Mucosa of descending colon (tissue), 3 donors: ENCODE measurements around the gene UBE2S. TPM values are rescaled to one million over a fixed set of nuclear protein-coding genes. Genes with fewer than 3 reads are reported as not detected.
"Not testable (repeated sequence)": the region's sequence is repeated elsewhere in the genome, so short reads cannot be mapped to it uniquely, and the experiment has no call there.

ENCODE experiments used
- ATAC-seq: fragments of 200-7000 bp; cut with Tn5 transposase; one replicate; pipeline ENCODE4 v1.9.1; 2020; ENCODE audit warnings: mild to moderate bottlenecking, moderate library complexity
- DNase-seq, 3 donors: peaks; one replicate each; pipeline ENCODE4 v3.0.0-alpha.2; 2020
- H3K36me3 ChIP-seq: fragments of 200-600 bp; one replicate; pipeline ENCODE4 v1.8.0; 2021; ENCODE audit warnings: low read depth, mild to moderate bottlenecking
- H3K4me1 ChIP-seq: fragments of 200-600 bp; one replicate; pipeline ENCODE4 v1.8.0; 2021; ENCODE audit warnings: low read depth, mild to moderate bottlenecking
- H3K4me3 ChIP-seq: fragments of 200-600 bp; one replicate; pipeline ENCODE4 v1.8.0; 2021; ENCODE audit warnings: mild to moderate bottlenecking
- H3K9me3 ChIP-seq: fragments of 200-600 bp; one replicate; pipeline ENCODE4 v1.8.0; 2021; ENCODE audit warnings: mild to moderate bottlenecking
- intact Hi-C, 2 donors: fragments of 100-400 bp; cut with DNase I in 1 of 2; cut with micrococcal nuclease in 1 of 2; formaldehyde crosslinking; loops; one replicate each; pipeline versions ENCODE4 v1.11.0 to v1.11.1; 2022; cut with DNase I, micrococcal nuclease
- total RNA-seq, 3 donors: library from RNA; stranded (reverse); fragmentation: NEBNext Ultra II Directional in 2 of 3; extraction: Animal tissue kit (Norgen Biotek cat#: 25700) in 2 of 3; gene quantifications; one replicate each; pipeline versions ENCODE4 v1.2.1 to v1.2.4, GENCODE V29; 2021 to 2023
- TF ChIP-seq, protein P1 (sequence below): fragments of 200-600 bp; IDR thresholded peaks from one replicate; pipeline ENCODE4 v1.8.0; 2022; ENCODE audit warnings: antibody characterized with exemption, mild to moderate bottlenecking
- donor health status: DM: no; HTN: no; CAD: no; lungs with moderate emphysema.
- donor health status: DM: no; HTN: no; CAD: no.
- donor health status: DM: no; HTN: yes; CAD: no.

The UBE2S gene
- total RNA-seq, 3 donors from 2014 or later: 14.0 to 41.6 (median 23.0) TPM

DNA sequence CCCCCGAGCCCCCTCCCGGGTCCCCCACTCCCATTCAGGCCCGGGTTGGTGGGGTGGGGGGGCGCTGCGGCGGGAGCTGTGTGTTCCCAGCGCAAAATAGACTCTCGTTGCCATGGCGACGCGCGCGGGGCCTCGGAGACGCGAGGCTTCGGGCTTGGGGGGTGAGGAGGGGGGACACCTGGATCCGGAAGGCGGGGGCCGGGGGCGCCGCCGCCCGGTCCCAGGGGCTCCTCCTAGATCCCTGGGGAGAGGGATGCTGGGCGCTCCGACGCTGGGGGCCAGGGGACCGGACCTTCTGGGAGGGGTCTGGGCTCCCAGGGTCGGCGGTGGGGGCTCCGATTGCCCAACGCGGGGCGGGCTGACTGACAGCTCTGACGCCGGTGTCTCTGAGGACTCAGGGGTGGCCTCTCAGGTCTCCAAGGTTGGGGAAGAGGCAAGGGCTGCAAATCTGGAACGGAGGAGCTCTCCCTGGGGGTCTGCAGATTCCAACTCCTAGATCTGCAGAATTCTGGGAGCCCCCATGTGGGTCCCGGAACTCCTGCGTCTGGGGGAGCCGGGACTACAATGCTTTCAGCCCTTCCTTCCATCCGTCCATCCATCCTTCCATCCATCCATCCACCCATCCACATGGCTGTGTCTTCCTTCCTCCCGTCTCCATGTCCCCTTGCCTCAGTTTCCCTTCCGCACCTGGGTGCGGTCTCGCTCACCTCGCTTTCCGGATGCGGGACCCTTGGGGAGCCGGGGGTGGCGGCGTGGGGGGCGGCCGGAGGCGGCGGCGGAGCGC is 44.6 kb upstream of the UBE2S start:
- Histone ChIP-seq H3K9me3 (no peaks in the 10 kb centered on the region), H3K4me1 (peaks cover 9% of the 10 kb centered on the region), H3K36me3 (no peaks in the 10 kb centered on the region), H3K4me3 (no peak overlapping the region)
- DNase-seq (no peak), ATAC-seq (no peak)
- TF ChIP-seq, protein P1, sequence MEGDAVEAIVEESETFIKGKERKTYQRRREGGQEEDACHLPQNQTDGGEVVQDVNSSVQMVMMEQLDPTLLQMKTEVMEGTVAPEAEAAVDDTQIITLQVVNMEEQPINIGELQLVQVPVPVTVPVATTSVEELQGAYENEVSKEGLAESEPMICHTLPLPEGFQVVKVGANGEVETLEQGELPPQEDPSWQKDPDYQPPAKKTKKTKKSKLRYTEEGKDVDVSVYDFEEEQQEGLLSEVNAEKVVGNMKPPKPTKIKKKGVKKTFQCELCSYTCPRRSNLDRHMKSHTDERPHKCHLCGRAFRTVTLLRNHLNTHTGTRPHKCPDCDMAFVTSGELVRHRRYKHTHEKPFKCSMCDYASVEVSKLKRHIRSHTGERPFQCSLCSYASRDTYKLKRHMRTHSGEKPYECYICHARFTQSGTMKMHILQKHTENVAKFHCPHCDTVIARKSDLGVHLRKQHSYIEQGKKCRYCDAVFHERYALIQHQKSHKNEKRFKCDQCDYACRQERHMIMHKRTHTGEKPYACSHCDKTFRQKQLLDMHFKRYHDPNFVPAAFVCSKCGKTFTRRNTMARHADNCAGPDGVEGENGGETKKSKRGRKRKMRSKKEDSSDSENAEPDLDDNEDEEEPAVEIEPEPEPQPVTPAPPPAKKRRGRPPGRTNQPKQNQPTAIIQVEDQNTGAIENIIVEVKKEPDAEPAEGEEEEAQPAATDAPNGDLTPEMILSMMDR: no peak
- intact Hi-C loops: no loop called here

DNA sequence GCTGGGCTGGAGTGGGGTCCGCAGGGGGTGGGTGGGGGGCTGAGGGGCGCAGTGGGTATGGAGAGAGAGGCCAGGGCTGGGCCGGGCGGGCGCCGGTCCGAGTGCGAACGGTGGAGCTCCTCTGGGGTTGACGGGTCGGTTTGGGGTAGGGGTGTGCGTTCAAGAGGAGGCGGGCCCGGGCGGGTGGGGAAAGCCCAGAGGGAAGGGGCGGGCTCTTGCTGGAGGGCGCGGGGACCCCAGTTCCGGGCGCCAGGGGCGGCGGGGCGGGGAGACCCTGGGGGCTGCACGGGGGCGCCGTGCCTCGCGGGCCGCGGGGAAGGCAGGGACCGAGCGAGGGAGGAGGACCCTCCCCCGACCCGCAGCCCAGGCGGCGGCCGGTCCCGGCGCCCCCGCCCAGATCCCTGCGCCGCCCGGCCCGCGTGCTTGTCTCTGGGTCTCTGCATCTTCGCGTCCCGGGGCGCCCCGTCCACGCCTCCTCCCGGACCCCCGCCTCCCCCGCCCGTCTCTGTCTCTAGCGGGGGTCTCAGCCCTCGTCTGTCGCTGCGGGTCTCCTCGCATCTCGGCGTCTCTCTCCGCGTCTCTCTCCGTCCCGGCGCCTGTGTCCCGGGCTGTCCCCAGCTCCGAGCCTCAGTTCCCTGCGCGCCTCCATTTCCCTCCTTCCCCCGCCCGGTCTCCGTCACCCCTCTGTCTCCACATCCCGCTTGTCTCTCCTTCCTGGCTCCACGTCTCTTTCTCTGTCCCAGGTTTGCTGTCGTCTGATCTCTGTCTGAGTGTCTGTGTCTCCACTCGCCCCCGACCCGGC is 43.8 kb upstream of the UBE2S start:
- H3K4me1 ChIP-seq: peaks cover 9% of the 10 kb centered on the region
- DNase-seq (no peak), ATAC-seq (no peak)
- TF ChIP-seq, protein P1: no peak
- no peak overlapping the region for H3K4me3 ChIP-seq
- H3K36me3 ChIP-seq: no peaks in the 10 kb centered on the region
- intact Hi-C loops: no loop called here
- no peaks in the 10 kb centered on the region for H3K9me3 ChIP-seq

DNA sequence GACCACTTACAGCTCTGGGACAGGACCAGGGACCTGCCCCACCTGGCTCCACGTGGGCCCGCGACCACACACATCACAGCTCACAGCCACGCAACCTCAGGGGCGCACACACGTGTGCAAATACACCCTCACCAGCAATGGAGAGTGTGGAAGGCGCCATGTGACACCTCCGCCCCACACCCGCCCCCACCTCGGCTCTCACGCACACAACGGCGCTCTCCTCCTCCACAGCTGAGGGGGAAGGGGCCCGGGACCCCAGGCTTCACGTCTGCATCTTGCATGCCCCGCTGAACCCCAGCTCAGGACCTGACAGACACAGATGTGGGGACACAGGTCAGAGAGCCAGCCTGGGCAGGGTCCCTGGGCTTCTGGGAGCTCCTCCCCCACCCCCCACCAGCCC is 41.9 kb upstream of the UBE2S start:
- Histone ChIP-seq H3K9me3 (no peaks in the 10 kb centered on the region), H3K36me3 (no peaks in the 10 kb centered on the region), H3K4me3 (no peak overlapping the region), H3K4me1 (peaks cover 9% of the 10 kb centered on the region)
- TF ChIP-seq, protein P1: no peak
- ATAC-seq: no peak
- DNase-seq: no peak
- intact Hi-C loops: no loop called here

DNA sequence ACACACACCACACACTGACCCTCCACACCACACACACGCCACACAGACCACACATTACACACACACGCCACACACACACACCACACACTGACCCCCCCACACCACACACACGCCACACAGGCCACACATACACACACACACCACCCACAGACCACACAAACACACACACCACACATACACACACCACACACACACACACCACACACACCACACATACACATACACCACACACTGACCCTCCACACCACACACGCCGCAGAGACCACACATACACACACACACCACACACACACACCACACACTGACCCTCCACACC is 40.5 kb upstream of the UBE2S start:
- ATAC-seq, H3K4me3 ChIP-seq, H3K36me3 ChIP-seq, H3K9me3 ChIP-seq, H3K4me1 ChIP-seq, intact Hi-C loops, DNase-seq: not testable (repeated sequence)

DNA sequence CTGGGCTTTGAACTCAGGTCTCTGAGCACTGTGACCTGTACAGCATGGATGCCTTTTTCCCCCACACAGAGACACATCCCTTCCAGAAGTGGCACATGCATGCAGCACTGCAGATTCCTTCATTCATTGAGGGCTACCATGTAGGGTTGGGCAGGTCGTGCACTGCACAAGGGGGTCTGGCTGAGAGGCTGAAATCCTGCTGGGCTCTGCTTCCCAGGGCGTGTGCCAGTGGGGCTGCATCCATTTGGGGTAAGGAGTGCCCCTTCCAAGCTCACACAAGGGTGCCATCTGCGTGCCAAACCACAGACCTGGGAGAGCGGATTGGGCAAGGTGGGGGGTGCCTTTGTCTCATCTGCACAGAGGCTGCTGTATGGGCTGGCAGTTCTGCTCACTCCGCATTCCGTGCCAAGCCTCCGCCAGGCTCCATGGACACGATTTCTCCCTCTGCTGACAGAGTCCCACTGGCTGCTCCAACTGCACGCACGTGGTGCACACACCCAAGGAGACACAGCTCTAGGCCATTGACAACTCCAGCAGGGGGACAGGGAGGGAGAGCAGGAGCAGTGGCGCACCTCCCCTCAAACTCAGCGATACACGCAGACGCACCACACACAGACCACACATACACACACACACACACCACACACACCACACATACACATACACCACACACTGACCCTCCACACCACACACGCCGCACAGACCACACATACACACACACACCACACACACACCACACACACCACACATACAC is 40.0 kb upstream of the UBE2S start:
- no peak overlapping the region for H3K4me3 ChIP-seq
- DNase-seq (no peak), ATAC-seq (peak; percentile 39)
- peaks cover 9% of the 10 kb centered on the region for H3K4me1 ChIP-seq
- H3K36me3 ChIP-seq: no peaks in the 10 kb centered on the region
- H3K9me3 ChIP-seq: no peaks in the 10 kb centered on the region
- TF ChIP-seq, protein P1: no peak
- intact Hi-C loops: no loop called here

DNA sequence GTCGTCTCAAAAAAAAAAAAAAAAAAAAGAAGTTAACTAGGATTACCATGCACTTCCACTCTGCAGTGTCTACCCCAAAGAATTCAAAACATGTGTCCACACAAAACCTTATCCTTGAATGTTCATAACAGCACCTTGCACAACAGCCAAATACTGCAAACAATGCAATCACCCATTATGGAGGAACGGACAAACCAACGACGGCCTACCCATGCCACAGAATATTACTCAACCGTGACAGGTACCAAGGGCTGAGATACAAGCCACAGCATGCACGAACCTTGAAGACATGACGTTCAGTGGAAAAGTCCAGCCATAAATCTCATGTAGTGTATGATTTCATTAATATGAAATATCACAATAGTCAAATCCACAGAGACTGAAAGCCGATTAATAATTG is 38.5 kb upstream of the UBE2S start:
- TF ChIP-seq, protein P1: no peak
- Histone ChIP-seq H3K4me1 (peaks cover 6% of the 10 kb centered on the region), H3K36me3 (no peaks in the 10 kb centered on the region), H3K9me3 (no peaks in the 10 kb centered on the region), H3K4me3 (no peak overlapping the region)
- DNase-seq (no peak), ATAC-seq (no peak)
- intact Hi-C loops: no loop called here
